ENCODE results near the gene NT5DC2. TPM values are rescaled to one million over a fixed set of nuclear protein-coding genes. Genes with fewer than 3 reads are reported as not detected.
"Not testable (repeated sequence)": the region's sequence is repeated elsewhere in the genome, so short reads cannot be mapped to it uniquely, and the experiment has no call there.

The NT5DC2 gene
- total RNA-seq, 2 donors from 2014 or later: 26.5 to 30.6 TPM

GRCh38 chr3:52529376-52530333 lies 4.0 kb downstream of the NT5DC2 start:
- ATAC-seq (no peak), DNase-seq (ENCODE audit: low spot score in 2 of 2) (peak in 1 of 2 donors; percentile 45)
- Mint-ChIP-seq H3K36me3 (no peaks in the 10 kb centered on the region), H3K27ac (peak overlapping the region in 1 of 2 donors; percentile 41), H3K9me3 (no peaks in the 10 kb centered on the region)

- DNase-seq (ENCODE audit: low spot score in 2 of 2): peak in 1 of 2 donors; percentile 49
- H3K27ac Mint-ChIP-seq: no peak overlapping the region
- no peaks in the 10 kb centered on the region for H3K36me3 Mint-ChIP-seq
- H3K9me3 Mint-ChIP-seq: no peaks in the 10 kb centered on the region
- no peak for ATAC-seq
These were observed 4.9 kb downstream of the NT5DC2 start for GRCh38 chr3:52528586-52529375.

GRCh38 chr3:52527732-52528585 lies 5.7 kb downstream of the NT5DC2 start:
- peak overlapping the region in 1 of 2 donors; percentile 53 for H3K27ac Mint-ChIP-seq
- no peaks in the 10 kb centered on the region for H3K36me3 Mint-ChIP-seq
- no peak for DNase-seq (ENCODE audit: low spot score in 2 of 2)
- ATAC-seq: no peak
- H3K9me3 Mint-ChIP-seq: no peaks in the 10 kb centered on the region

DNA sequence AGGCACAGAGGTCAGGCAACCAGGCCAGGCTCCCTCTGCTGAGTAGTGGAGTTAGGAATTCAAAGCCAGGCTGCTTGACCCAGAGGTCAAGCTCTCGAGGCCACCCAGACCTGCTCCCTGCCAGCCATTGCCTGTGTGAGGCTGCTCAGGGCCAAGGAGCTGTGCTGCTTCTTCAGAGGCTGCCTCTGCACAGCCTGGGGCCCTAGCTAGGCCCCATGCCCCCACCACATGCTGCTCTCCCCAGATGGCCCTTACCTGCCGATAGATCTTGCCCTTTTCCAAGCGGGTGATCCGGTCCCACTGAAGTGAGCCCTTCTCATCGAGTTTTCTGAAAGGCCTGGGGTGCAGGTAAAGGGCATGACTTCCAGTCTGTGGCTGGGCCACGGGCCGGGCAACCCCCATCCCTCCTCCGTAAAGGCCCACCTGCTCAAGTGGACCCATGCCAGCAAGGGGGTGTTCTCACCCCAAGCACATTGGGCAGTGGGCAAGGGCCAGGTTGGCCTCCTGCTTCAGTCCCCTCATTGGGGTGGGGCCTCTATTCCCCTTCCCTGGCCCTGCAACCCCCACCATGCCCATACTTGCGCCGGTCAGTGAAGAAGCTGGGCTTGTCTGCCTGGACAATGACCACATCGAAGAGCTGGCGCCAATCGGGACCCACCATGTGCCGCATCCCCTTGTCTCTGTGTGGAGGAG lies 6.5 kb downstream of the NT5DC2 start:
- H3K9me3 Mint-ChIP-seq: no peaks in the 10 kb centered on the region
- peak overlapping the region in 1 of 2 donors; percentile 53 for H3K27ac Mint-ChIP-seq
- ATAC-seq (no peak), DNase-seq (ENCODE audit: low spot score in 2 of 2) (no peak)
- H3K36me3 Mint-ChIP-seq: no peaks in the 10 kb centered on the region

- not testable (repeated sequence) for H3K9me3 Mint-ChIP-seq; ATAC-seq; H3K27ac Mint-ChIP-seq; H3K36me3 Mint-ChIP-seq; DNase-seq (ENCODE audit: low spot score in 2 of 2)
These were observed 7.0 kb downstream of the NT5DC2 start for GRCh38 chr3:52526671-52527038.

- ATAC-seq: no peak
- no peak for DNase-seq (ENCODE audit: low spot score in 2 of 2)
- peak overlapping the region; percentile 18 to 65 for H3K27ac Mint-ChIP-seq
- no peaks in the 10 kb centered on the region for H3K9me3 Mint-ChIP-seq
- H3K36me3 Mint-ChIP-seq: no peaks in the 10 kb centered on the region
These were observed 7.7 kb downstream of the NT5DC2 start for GRCh38 chr3:52525680-52526561.

- H3K36me3 Mint-ChIP-seq: no peaks in the 10 kb centered on the region
- H3K9me3 Mint-ChIP-seq: no peaks in the 10 kb centered on the region
These were observed 8.6 kb downstream of the NT5DC2 start for GRCh38 chr3:52524752-52525679.

GRCh38 chr3:52524258-52524751 lies 9.4 kb downstream of the NT5DC2 start:
- DNase-seq (ENCODE audit: low spot score in 2 of 2): no peak
- H3K27ac Mint-ChIP-seq: peak overlapping the region in 1 of 2 donors; percentile 68
- ATAC-seq: no peak

More at GRCh38 chr3:52524752-52525679, 8.6 kb downstream of the NT5DC2 start:
- H3K27ac Mint-ChIP-seq: peak overlapping the region in 1 of 2 donors; percentile 18
- no peak for ATAC-seq
- DNase-seq (ENCODE audit: low spot score in 2 of 2): no peak

DNA sequence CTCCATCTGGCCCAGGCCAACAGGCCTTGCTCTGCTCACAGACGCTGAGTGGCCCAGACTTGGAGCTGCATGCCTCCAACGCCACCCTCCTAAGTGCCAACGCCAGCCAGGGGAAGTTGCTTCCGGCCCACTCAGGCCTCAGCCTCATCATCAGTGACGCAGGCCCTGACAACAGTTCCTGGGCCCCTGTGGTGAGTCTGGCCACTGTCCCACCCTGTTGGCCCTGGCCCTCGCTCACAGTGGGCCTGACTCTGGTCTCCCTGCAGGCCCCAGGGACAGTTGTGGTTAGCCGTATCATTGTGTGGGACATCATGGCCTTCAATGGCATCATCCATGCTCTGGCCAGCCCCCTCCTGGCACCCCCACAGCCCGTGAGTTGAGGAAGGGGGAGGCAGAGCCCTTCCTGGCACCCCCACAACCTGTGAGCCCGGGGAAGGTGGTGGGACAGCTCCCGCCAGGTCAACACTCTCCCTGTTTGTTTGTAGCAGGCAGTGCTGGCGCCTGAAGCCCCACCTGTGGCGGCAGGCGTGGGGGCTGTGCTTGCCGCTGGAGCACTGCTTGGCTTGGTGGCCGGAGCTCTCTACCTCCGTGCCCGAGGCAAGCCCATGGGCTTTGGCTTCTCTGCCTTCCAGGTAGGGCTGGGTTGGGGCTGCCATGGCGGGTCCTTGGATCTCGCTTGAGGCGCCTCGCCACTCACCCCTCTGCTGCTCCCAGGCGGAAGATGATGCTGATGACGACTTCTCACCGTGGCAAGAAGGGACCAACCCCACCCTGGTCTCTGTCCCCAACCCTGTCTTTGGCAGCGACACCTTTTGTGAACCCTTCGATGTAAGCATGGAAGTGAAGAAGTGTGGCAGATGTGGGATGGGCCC lies 10.0 kb downstream of the NT5DC2 start:
- Mint-ChIP-seq H3K9me3 (no peaks in the 10 kb centered on the region), H3K36me3 (no peaks in the 10 kb centered on the region), H3K27ac (peak overlapping the region in 1 of 2 donors; percentile 68)
- no peak for ATAC-seq
- no peak for DNase-seq (ENCODE audit: low spot score in 2 of 2)

More at GRCh38 chr3:52524258-52524751, 9.4 kb downstream of the NT5DC2 start:
- Mint-ChIP-seq H3K36me3 (no peaks in the 10 kb centered on the region), H3K9me3 (no peaks in the 10 kb centered on the region)

GRCh38 chr3:52522651-52523251 lies 10.9 kb downstream of the NT5DC2 start:
- Mint-ChIP-seq H3K9me3 (no peaks in the 10 kb centered on the region), H3K27ac (no peak overlapping the region), H3K36me3 (no peaks in the 10 kb centered on the region)
- ATAC-seq: no peak
- DNase-seq (ENCODE audit: low spot score in 2 of 2): no peak

DNA sequence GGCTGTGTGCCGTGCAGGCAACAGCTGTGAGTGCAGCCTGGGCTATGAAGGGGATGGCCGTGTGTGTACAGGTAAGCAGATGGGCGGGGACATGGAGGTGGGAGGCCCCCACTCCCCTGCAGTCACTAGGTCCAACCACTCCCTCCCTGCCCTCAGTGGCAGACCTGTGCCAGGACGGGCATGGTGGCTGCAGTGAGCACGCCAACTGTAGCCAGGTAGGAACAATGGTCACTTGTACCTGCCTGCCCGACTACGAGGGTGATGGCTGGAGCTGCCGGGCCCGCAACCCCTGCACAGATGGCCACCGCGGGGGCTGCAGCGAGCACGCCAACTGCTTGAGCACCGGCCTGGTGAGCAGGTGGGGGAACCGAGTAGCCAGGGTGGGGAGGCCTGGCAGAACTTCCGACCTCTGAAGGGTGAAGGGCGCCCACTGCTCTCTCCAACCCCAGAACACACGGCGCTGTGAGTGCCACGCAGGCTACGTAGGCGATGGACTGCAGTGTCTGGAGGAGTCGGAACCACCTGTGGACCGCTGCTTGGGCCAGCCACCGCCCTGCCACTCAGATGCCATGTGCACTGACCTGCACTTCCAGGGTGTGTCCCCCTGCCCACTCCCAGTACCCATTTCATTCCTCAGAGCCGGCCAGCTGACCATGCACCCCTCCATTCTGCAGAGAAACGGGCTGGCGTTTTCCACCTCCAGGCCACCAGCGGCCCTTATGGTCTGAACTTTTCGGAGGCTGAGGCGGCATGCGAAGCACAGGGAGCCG lies 11.6 kb downstream of the NT5DC2 start:
- Mint-ChIP-seq H3K36me3 (no peaks in the 10 kb centered on the region), H3K9me3 (no peaks in the 10 kb centered on the region), H3K27ac (no peak overlapping the region)
- ATAC-seq (peak in 1 of 2 donors; percentile 14), DNase-seq (ENCODE audit: low spot score in 2 of 2) (no peak)

GRCh38 chr3:52521488-52521824 lies 12.2 kb downstream of the NT5DC2 start:
- ATAC-seq (peak in 1 of 2 donors; percentile 11), DNase-seq (ENCODE audit: low spot score in 2 of 2) (no peak)
- no peaks in the 10 kb centered on the region for H3K36me3 Mint-ChIP-seq

More at GRCh38 chr3:52521488-52521824, 12.2 kb downstream of the NT5DC2 start:
- Mint-ChIP-seq H3K27ac (no peak overlapping the region), H3K9me3 (no peaks in the 10 kb centered on the region)

All from activated naive CD4-positive, alpha-beta T cell treated with anti-CD3 and anti-CD28 coated beads, Interleukin-2, amount 50 U/mL, for 72 hours (primary cell).